Endodermal cell (in vitro differentiated cells): Measurements from ENCODE around the gene DRD4. TPM values are rescaled to one million over a fixed set of nuclear protein-coding genes. Genes with fewer than 3 reads are reported as not detected.

Experiments
- DNase-seq: peaks from one replicate; pipeline ENCODE4 v3.0.0-alpha.2; 2017
- H3K27ac ChIP-seq: 2 replicates; pipeline ENCODE4 v1.5.1; 2013; ENCODE audit warnings: mild to moderate bottlenecking, low read depth, low read length, moderate library complexity
- H3K27me3 ChIP-seq: 2 replicates; pipeline ENCODE4 v1.6.1; 2013; ENCODE audit warnings: mild to moderate bottlenecking, low read length, moderate library complexity; ENCODE audit not compliant: insufficient read depth, control insufficient read depth, poor library complexity, severe bottlenecking
- H3K36me3 ChIP-seq: 2 replicates; pipeline ENCODE4 v1.7.0; 2013; ENCODE audit warnings: mild to moderate bottlenecking, low read length, moderate library complexity; ENCODE audit not compliant: control insufficient read depth, insufficient read depth
- H3K4me1 ChIP-seq: one replicate; pipeline ENCODE4 v1.7.0; 2013; ENCODE audit warnings: low read length; ENCODE audit not compliant: control insufficient read depth, insufficient read depth
- H3K4me3 ChIP-seq: 2 replicates; pipeline ENCODE4 v1.5.1; 2013; ENCODE audit warnings: mild to moderate bottlenecking, low read length, moderate library complexity
- H3K9ac ChIP-seq: 2 replicates; pipeline ENCODE4 v1.6.1; 2013; ENCODE audit warnings: mild to moderate bottlenecking, low read length, moderate library complexity; ENCODE audit not compliant: poor library complexity, severe bottlenecking; ENCODE audit errors: extremely low read depth
- H3K9me3 ChIP-seq: 2 replicates; pipeline ENCODE4 v1.6.1; 2013; ENCODE audit warnings: mild to moderate bottlenecking, low read length, moderate library complexity; ENCODE audit not compliant: control insufficient read depth
- H3K27ac Mint-ChIP-seq: 2 replicates; pipeline ENCODE4 v1.8.0; 2020; ENCODE audit warnings: mixed read lengths
- H3K27me3 Mint-ChIP-seq: 2 replicates; pipeline ENCODE4 v1.8.0; 2021; ENCODE audit warnings: mild to moderate bottlenecking, mixed read lengths; ENCODE audit not compliant: insufficient read depth
- H3K36me3 Mint-ChIP-seq: 2 replicates; pipeline ENCODE4 v1.8.0; 2020; ENCODE audit warnings: low read depth, mixed read lengths
- H3K4me1 Mint-ChIP-seq: 2 replicates; pipeline ENCODE4 v1.8.0; 2020; ENCODE audit warnings: mixed read lengths
- H3K4me3 Mint-ChIP-seq: 2 replicates; pipeline ENCODE4 v1.8.0; 2020; ENCODE audit warnings: mild to moderate bottlenecking, moderate library complexity, mixed read lengths
- H3K9me3 Mint-ChIP-seq: 2 replicates; pipeline ENCODE4 v1.8.0; 2020; ENCODE audit warnings: mild to moderate bottlenecking, mixed read lengths
- CTCF ChIP-seq: fragments of 200-600 bp; sonication (generic); conservative IDR thresholded peaks from 2 replicates; pipeline ENCODE4 v1.5.0; 2021; ENCODE audit warnings: antibody characterized with exemption, mild to moderate bottlenecking
- WGBS, 2 experiments: methylation state at CpG; one replicate each; pipeline versions ENCODE4 v1.1.5 to v1.1.7; 2013; ENCODE audit warnings: missing lambda C conversion rate in 2 of 2, mixed read lengths in 1 of 2; ENCODE audit not compliant: insufficient coverage in 1 of 2, insufficient read length in 1 of 2; 5-methylcytosine and 5-hydroxymethylcytosine counted together
- total RNA-seq, 2 donors: library from RNA; stranded (reverse); fragmentation: NEBNext Ultra II Directional in 1 of 2; extraction: Animal tissue kit (Norgen Biotek cat#: 25700) in 1 of 2; gene quantifications; 2 replicates in 1 of 2; 3 replicates in 1 of 2; pipeline ENCODE4 v1.2.1, GENCODE V29; 2021

Gene DRD4
- total RNA-seq, 2 donors from 2014 or later, result 1.8 to 2.7 TPM

- Histone ChIP-seq H3K27me3 (no peaks in the 10 kb centered on the region), H3K27ac (no peak overlapping the region)
- no peak overlapping the region for H3K27ac Mint-ChIP-seq
Measured at GRCh38 chr11:680476-680875, 43.4 kb downstream of the DRD4 start.

GRCh38 chr11:680970-681369 lies 43.9 kb downstream of the DRD4 start:
- Mint-ChIP-seq H3K4me3 (no peak overlapping the region), H3K4me1 (no peaks in the 10 kb centered on the region), H3K27me3 (no peaks in the 10 kb centered on the region), H3K36me3 (peaks cover 79% of the 10 kb centered on the region), H3K27ac (no peak overlapping the region), H3K9me3 (no peaks in the 10 kb centered on the region)
- Histone ChIP-seq H3K27me3 (no peaks in the 10 kb centered on the region), H3K4me1 (no peaks in the 10 kb centered on the region), H3K9me3 (no peaks in the 10 kb centered on the region), H3K4me3 (no peak overlapping the region), H3K36me3 (peaks cover 56% of the 10 kb centered on the region), H3K9ac (no peak overlapping the region), H3K27ac (no peak overlapping the region)
- no peak for DNase-seq
- TF ChIP-seq CTCF, result no peak
- WGBS, 2 experiments, result 92 to 94% methylated on average over 10 to 13 of the region's 13 CpGs

More at GRCh38 chr11:680476-680875, 43.4 kb downstream of the DRD4 start:
- no peak for TF ChIP-seq CTCF
- H3K36me3 Mint-ChIP-seq, result peaks cover 77% of the 10 kb centered on the region
- H3K4me3 Mint-ChIP-seq, result no peak overlapping the region
- Histone ChIP-seq H3K9me3 (no peaks in the 10 kb centered on the region), H3K4me1 (no peaks in the 10 kb centered on the region), H3K9ac (no peak overlapping the region), H3K36me3 (peaks cover 52% of the 10 kb centered on the region), H3K4me3 (no peak overlapping the region)
- H3K4me1 Mint-ChIP-seq, result no peaks in the 10 kb centered on the region
- no peak for DNase-seq
- no peaks in the 10 kb centered on the region for H3K27me3 Mint-ChIP-seq
- H3K9me3 Mint-ChIP-seq, result no peaks in the 10 kb centered on the region
- 89 to 93% methylated on average over 14 to 19 of the region's 19 CpGs for WGBS, 2 experiments

- no peaks in the 10 kb centered on the region for H3K27me3 ChIP-seq
- no peaks in the 10 kb centered on the region for H3K27me3 Mint-ChIP-seq
- no peak overlapping the region for H3K4me3 ChIP-seq
- H3K4me1 Mint-ChIP-seq, result no peaks in the 10 kb centered on the region
- H3K36me3 Mint-ChIP-seq, result peaks cover 76% of the 10 kb centered on the region
- H3K9ac ChIP-seq, result no peak overlapping the region
- no peak for TF ChIP-seq CTCF
- H3K4me1 ChIP-seq, result no peaks in the 10 kb centered on the region
- H3K27ac Mint-ChIP-seq, result no peak overlapping the region
- H3K36me3 ChIP-seq, result peaks cover 73% of the 10 kb centered on the region
- WGBS, 2 experiments, result 91 to 95% methylated on average over 22 to 30 of the region's 30 CpGs
- H3K9me3 Mint-ChIP-seq, result no peaks in the 10 kb centered on the region
- H3K9me3 ChIP-seq, result no peaks in the 10 kb centered on the region
- no peak overlapping the region for H3K27ac ChIP-seq
- no peak for DNase-seq
- H3K4me3 Mint-ChIP-seq, result no peak overlapping the region
Measured at GRCh38 chr11:686451-687243, 49.6 kb downstream of the DRD4 start.
